Measurements from ENCODE around the gene ARHGAP32.

The ARHGAP32 gene

DNA sequence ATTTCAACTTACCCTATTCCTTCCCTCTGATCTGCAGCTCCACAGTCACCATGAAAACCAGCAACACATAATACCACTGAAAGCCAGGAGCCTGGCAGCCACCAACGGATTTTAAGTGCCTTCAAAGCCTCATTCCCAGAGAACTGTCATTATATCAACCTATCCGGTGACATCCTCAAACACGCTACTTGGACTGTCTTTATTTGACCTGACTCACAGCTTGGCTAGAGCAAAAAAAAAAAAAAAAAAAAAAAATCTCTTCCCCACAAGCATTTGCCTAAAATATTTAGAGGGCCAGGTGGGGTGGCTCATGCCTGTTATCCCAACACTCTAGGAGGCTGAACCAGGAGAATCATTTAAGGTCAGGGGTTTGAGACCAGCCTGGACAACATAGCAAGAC is 32.4 kb upstream of the ARHGAP32 start:
- Histone ChIP-seq H4K20me1 (ENCODE audit: control insufficient read depth, insufficient read depth, low read depth, low read length) (no peaks in the 10 kb centered on the region), H3K9me3 (ENCODE audit: control insufficient read depth, insufficient read depth, low read length) (no peaks in the 10 kb centered on the region), H3K4me1 (ENCODE audit: control insufficient read depth, low read length) (no peaks in the 10 kb centered on the region), H3K27ac (ENCODE audit: low read depth, low read length) (no peak overlapping the region), H3F3A (ENCODE audit: control insufficient read depth, insufficient read depth) (no peaks in the 10 kb centered on the region), H3K4me3 (ENCODE audit: low read length) (no peak overlapping the region), H3K4me2 (ENCODE audit: low read length) (no peak overlapping the region), H3K36me3 (ENCODE audit: control insufficient read depth, low read length) (no peaks in the 10 kb centered on the region), H3K9me2 (replicated peaks; ENCODE audit: control insufficient read depth, low read length) (no peaks in the 10 kb centered on the region), H3K27me3 (ENCODE audit: control insufficient read depth, low read length) (peaks cover 7% of the 10 kb centered on the region), H3K79me2 (ENCODE audit: control insufficient read depth, low read length) (no peaks in the 10 kb centered on the region)
- TF ChIP-seq, protein P1, sequence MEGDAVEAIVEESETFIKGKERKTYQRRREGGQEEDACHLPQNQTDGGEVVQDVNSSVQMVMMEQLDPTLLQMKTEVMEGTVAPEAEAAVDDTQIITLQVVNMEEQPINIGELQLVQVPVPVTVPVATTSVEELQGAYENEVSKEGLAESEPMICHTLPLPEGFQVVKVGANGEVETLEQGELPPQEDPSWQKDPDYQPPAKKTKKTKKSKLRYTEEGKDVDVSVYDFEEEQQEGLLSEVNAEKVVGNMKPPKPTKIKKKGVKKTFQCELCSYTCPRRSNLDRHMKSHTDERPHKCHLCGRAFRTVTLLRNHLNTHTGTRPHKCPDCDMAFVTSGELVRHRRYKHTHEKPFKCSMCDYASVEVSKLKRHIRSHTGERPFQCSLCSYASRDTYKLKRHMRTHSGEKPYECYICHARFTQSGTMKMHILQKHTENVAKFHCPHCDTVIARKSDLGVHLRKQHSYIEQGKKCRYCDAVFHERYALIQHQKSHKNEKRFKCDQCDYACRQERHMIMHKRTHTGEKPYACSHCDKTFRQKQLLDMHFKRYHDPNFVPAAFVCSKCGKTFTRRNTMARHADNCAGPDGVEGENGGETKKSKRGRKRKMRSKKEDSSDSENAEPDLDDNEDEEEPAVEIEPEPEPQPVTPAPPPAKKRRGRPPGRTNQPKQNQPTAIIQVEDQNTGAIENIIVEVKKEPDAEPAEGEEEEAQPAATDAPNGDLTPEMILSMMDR (IDR thresholded peaks at IDR 0.05; ENCODE audit: low read depth, low read length, poor library complexity, severe bottlenecking): no peak

DNA sequence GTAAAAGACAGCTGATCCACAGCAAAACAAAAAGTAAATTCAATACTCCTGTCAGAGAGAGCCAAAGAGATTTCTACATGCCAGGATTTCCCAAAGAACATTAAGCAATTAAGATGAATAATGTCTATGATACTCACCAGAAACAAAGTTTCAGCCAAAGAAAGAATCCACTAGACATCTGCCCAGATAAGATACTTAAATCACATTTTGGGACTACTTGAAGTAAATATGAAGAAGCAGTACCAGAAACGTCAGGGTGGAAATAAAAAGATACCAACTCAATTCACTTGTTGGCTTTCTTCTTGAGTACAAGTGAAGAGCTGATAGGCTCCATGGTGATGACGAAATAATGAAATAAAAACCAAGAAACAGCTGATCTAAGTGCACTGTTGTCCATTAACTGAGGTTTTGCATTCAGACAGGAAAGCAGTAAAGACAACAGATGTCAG is 31.6 kb upstream of the ARHGAP32 start:
- Histone ChIP-seq H3F3A (ENCODE audit: control insufficient read depth, insufficient read depth) (no peaks in the 10 kb centered on the region), H3K4me1 (ENCODE audit: control insufficient read depth, low read length) (no peaks in the 10 kb centered on the region), H4K20me1 (ENCODE audit: control insufficient read depth, insufficient read depth, low read depth, low read length) (no peaks in the 10 kb centered on the region), H3K27ac (ENCODE audit: low read depth, low read length) (no peak overlapping the region), H3K9me2 (replicated peaks; ENCODE audit: control insufficient read depth, low read length) (no peaks in the 10 kb centered on the region), H3K27me3 (ENCODE audit: control insufficient read depth, low read length) (peaks cover 7% of the 10 kb centered on the region), H3K4me2 (ENCODE audit: low read length) (no peak overlapping the region), H3K36me3 (ENCODE audit: control insufficient read depth, low read length) (no peaks in the 10 kb centered on the region), H3K9me3 (ENCODE audit: control insufficient read depth, insufficient read depth, low read length) (no peaks in the 10 kb centered on the region), H3K79me2 (ENCODE audit: control insufficient read depth, low read length) (no peaks in the 10 kb centered on the region), H3K4me3 (ENCODE audit: low read length) (no peak overlapping the region)
- TF ChIP-seq EZH2phosphoT487 (IDR thresholded peaks at IDR 0.05; ENCODE audit: borderline replicate concordance, low read length): no peak
- TF ChIP-seq, protein P1 (IDR thresholded peaks at IDR 0.05; ENCODE audit: low read depth, low read length, poor library complexity, severe bottlenecking): no peak

DNA sequence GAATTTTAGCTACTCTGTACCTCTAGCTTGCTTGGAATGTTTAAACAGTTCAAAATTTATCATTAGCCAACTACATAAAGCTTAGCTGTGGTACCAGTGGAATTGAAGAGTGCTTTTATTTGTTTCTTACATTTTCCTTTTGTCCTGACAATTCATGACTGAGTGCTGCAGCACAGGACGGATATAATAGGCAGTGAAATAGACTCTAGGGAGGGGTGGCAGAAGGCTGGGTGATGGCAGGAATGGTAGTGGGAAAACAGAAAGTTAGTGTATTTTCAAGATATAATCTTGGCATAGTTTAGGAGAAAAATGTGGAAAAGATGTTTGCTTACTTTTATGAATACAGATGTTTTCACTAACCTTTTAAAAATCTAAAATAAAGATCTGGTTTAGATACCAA is 31.1 kb upstream of the ARHGAP32 start:
- no peaks in the 10 kb centered on the region for H3K9me3 ChIP-seq (ENCODE audit: control insufficient read depth, insufficient read depth, low read length)
- no peak overlapping the region for H3K4me3 ChIP-seq (ENCODE audit: low read length)
- no peaks in the 10 kb centered on the region for H3K4me1 ChIP-seq (ENCODE audit: control insufficient read depth, low read length)
- no peaks in the 10 kb centered on the region for H4K20me1 ChIP-seq (ENCODE audit: control insufficient read depth, insufficient read depth, low read depth, low read length)
- no peaks in the 10 kb centered on the region for H3K36me3 ChIP-seq (ENCODE audit: control insufficient read depth, low read length)
- H3K27ac ChIP-seq (ENCODE audit: low read depth, low read length): no peak overlapping the region
- H3F3A ChIP-seq (ENCODE audit: control insufficient read depth, insufficient read depth): no peaks in the 10 kb centered on the region
- H3K79me2 ChIP-seq (ENCODE audit: control insufficient read depth, low read length): no peaks in the 10 kb centered on the region
- no peak overlapping the region for H3K4me2 ChIP-seq (ENCODE audit: low read length)
- no peaks in the 10 kb centered on the region for H3K9me2 ChIP-seq (replicated peaks; ENCODE audit: control insufficient read depth, low read length)
- TF ChIP-seq, protein P1 (IDR thresholded peaks at IDR 0.05; ENCODE audit: low read depth, low read length, poor library complexity, severe bottlenecking): no peak
- TF ChIP-seq EZH2phosphoT487 (IDR thresholded peaks at IDR 0.05; ENCODE audit: borderline replicate concordance, low read length): no peak
- peaks cover 7% of the 10 kb centered on the region for H3K27me3 ChIP-seq (ENCODE audit: control insufficient read depth, low read length)

DNA sequence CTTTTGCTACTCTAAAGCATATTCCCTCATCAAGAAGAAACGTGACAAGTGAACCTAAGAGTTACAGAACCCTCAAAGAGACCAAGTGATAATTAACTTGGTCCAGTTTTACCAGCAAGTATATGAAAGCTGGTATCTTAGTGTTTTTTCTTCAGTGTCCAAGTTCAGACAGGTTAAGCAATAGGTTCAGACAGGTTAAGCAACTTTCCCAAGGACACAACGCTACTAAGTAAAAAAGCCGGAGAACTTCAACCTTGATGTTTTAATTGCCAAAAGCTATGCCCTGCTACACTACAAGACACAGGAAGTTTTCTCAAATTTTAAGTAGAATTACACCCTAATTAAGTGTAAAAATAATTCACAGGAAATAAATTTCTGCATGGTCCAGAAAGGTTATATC is 30.0 kb upstream of the ARHGAP32 start:
- H3K4me1 ChIP-seq (ENCODE audit: control insufficient read depth, low read length): no peaks in the 10 kb centered on the region
- H3K27ac ChIP-seq (ENCODE audit: low read depth, low read length): no peak overlapping the region
- H4K20me1 ChIP-seq (ENCODE audit: control insufficient read depth, insufficient read depth, low read depth, low read length): no peaks in the 10 kb centered on the region
- H3K4me2 ChIP-seq (ENCODE audit: low read length): no peak overlapping the region
- H3K27me3 ChIP-seq (ENCODE audit: control insufficient read depth, low read length): peaks cover 3% of the 10 kb centered on the region
- no peak for TF ChIP-seq EZH2phosphoT487 (IDR thresholded peaks at IDR 0.05; ENCODE audit: borderline replicate concordance, low read length)
- TF ChIP-seq, protein P1 (IDR thresholded peaks at IDR 0.05; ENCODE audit: low read depth, low read length, poor library complexity, severe bottlenecking): no peak
- H3K9me2 ChIP-seq (replicated peaks; ENCODE audit: control insufficient read depth, low read length): no peaks in the 10 kb centered on the region
- no peaks in the 10 kb centered on the region for H3F3A ChIP-seq (ENCODE audit: control insufficient read depth, insufficient read depth)
- no peak overlapping the region for H3K4me3 ChIP-seq (ENCODE audit: low read length)
- H3K9me3 ChIP-seq (ENCODE audit: control insufficient read depth, insufficient read depth, low read length): no peaks in the 10 kb centered on the region
- no peaks in the 10 kb centered on the region for H3K79me2 ChIP-seq (ENCODE audit: control insufficient read depth, low read length)
- no peaks in the 10 kb centered on the region for H3K36me3 ChIP-seq (ENCODE audit: control insufficient read depth, low read length)

All from DOHH2 (cell line).